NCI-H2196 (cell line): ENCODE results near the gene SLC25A17.
A peak's percentile ranks its signal among the peaks of the same experiment; 100 is the strongest.
"Not testable (repeated sequence)": the region's sequence is repeated elsewhere in the genome, so short reads cannot be mapped to it uniquely, and the experiment has no call there.

ENCODE experiments used
- DNase-seq: peaks from one replicate; lab custom pipeline; 2025; ENCODE audit not compliant: unreplicated experiment; lab: John Stamatoyannopoulos, UW

The SLC25A17 gene

GRCh38 chr22:40818747-40819598, at the start of gene SLC25A17:
TSS of gene SLC25A17 (minus strand) at chr22:40819346. CDS start at chr22:40819248, 98 bp downstream.
- peak; percentile 94 for DNase-seq

GRCh38 chr22:40868379-40868778, 49.2 kb upstream of the SLC25A17 start:
- not testable (repeated sequence) for DNase-seq

DNA sequence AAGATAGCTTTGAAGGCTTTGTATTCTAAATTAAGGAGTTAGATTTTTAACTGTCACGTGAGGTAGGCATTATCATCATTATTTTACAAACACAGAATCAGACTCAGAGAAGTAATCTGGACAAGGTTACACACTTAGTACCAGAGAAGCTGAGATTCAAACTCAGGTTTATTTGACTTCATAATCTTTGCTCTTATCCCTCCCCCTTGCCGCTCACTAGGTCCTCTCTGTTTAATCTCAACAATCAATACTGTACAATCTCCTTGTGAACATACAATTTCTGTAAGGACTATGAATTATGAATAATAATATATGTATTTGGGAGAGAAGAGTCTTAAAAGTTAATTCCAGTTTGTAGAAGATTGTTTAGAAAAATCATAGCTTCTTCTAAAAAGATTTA, 48.0 kb upstream of the SLC25A17 start:
- no peak for DNase-seq

DNA sequence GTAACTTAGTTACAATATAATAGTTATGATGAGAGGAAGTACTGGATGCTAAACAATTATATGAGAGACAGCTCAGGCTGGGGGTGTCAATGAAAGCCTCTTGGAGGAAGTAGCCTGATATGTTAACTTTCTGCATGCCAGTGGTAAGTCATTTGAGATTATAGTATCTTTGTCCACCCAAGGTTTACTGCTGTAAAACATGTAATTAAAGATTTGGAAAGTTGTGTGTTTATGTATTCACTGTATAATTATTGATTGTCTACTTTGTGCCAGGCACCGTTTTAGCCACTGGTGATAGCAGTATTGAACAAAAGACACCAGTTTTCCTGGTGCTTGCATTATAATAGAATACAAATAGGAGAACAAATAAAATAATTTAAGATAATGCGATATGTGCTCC, 43.4 kb upstream of the SLC25A17 start:
- no peak for DNase-seq

- no peak for DNase-seq
These were observed 42.9 kb upstream of the SLC25A17 start, which contains the start of gene DNAJB7 for GRCh38 chr22:40862013-40862412. TSS of gene DNAJB7 (minus strand) at chr22:40862113. CDS start at chr22:40861994, 119 bp downstream.

DNA sequence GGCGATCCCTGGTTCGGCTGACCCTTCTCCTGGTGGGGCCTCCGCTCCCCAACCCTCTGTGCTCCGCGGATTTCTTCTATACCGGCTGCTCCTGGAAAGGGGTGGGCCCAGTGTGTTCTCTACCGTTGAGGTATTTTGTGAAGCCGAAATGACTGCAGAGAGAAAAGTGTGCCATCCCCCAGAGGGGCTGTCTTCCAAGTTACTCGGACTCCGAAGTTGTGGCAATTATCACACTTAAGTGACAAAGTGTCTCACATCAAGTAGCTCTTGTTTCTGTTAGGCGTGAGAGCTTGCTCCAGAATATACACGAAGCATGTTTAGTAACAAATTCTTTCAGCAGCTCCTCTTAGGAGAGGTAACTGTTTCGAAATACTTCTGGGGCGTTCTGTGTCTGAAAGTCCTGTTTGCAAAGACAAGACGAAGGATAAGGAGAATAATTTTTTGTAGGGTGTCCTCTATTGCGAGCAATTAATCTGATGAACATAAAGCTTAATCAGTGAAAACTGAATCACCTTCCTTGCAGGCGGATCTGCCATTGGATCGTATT, 38.2 kb upstream of the SLC25A17 start:
- no peak for DNase-seq

GRCh38 chr22:40856513-40857308, 37.6 kb upstream of the SLC25A17 start, which contains the start of the genes ST13 and XPNPEP3:
TSS of gene ST13 (minus strand) at chr22:40856639. CDS start at chr22:40856540, 99 bp downstream.
TSS of gene XPNPEP3 (plus strand) at chr22:40857148. CDS start at chr22:40857182, 34 bp downstream.
- peak; percentile 95 for DNase-seq

DNA sequence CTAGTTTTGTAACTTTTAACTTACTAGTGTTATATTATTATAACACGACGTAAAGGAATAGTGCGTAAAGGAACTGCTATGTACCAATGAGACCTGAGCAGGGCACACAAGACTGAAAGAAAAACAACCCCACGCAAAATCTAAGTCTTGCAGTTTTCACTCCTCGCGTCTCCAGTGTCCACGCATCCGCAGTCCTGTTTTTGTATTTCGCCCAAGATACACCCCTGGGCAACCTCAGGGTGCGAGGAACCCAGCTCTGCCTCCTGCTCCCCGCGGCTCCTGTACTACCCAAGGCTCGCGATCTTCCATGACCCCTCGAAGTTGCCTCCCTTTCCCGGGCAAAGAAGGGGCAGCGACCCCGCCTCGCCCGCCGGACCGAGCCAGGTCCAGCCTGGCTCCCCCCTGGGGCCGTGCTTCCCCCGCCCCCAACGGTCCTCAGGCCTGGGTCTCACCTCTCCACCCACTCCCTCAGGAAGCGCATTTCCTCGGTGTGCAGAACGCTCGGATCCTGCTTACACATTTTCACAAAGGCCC, 36.9 kb upstream of the SLC25A17 start:
- DNase-seq: no peak

DNA sequence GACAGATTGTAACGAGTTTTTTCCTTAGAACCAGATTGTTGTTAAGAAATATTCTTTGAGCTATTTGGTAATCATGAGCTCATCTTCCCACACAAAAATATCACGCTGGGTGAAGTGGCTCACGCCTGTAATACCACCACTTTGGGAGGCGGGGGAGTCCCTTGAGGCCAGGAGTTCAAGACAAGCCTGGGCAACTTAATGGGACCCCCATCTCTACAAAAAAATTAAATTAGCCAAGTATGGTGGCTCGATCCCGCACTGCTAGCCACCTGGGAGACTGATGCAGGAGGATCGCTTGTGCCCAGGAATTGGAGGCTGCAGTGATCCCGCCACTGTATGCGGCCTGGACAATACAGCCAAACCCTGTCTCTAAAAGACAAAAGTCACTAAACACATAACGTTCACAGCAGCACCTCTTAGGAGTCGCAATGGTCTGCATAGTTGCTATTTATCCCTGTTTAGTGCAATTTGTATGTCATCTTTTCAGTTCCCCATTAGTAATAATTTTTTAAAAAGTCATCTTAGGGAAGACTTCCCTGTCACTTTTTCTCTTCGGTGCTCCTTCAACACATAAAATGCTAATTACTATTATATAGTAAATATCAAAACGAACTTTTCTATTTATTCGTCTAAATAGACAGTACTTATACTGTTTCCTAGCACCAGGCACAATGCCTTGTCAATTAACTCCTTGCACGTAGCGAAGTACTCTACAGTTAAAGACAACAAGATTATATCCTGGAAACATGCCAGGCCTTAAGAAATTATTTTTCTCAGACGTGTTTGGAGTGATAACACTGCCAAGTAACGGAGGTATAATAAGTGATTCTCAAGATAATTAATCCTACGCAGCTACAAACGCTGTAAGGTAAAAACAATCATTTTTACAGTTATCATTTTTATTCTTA, 36.2 kb upstream of the SLC25A17 start:
- DNase-seq: no peak

GRCh38 chr22:40853961-40854360, 34.8 kb upstream of the SLC25A17 start:
- no peak for DNase-seq

GRCh38 chr22:40853333-40853732, 34.2 kb upstream of the SLC25A17 start:
- no peak for DNase-seq

DNA sequence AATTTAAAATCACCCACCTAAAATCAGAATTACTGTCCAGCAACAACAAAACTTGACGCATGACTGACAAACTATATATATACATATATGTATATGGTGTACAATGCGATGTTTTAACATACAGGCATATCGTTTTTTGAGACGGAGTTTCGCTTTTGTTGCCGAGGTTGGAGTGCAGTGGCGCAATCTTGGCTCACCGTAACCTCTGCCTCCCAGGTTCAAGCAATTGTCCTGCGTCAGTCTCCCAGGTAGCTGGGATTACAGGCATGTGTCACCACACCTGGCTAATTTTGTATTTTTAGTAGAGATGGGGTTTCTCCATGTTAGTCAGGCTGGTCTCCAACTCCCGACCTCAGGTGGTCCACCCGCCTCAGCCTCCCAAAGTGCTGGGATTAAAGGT, 26.7 kb upstream of the SLC25A17 start:
- DNase-seq: not testable (repeated sequence)

GRCh38 chr22:40844951-40845350, 25.8 kb upstream of the SLC25A17 start:
- no peak for DNase-seq

GRCh38 chr22:40838486-40838885, 19.3 kb upstream of the SLC25A17 start:
- DNase-seq: peak; percentile 40

GRCh38 chr22:40834619-40835018, 15.5 kb upstream of the SLC25A17 start:
- no peak for DNase-seq

DNA sequence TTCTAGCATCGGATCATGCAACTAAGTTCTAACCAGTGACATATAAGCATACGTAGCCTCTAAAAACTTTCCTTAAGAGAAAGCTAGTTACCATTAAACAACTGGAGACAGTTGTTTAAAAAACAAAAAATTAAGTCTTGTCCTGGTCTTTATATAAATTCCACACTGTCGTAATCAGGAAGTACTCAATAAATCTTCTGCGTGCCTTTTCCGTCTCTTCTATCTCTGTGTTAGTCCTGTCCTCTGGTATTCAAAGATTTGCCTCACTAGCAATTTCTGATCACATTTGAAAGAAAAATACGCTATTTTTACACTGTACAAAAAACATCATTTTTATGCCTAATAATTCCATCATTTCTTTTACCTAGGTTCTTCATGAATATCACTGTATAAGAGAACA, 10.0 kb upstream of the SLC25A17 start:
- no peak for DNase-seq

DNA sequence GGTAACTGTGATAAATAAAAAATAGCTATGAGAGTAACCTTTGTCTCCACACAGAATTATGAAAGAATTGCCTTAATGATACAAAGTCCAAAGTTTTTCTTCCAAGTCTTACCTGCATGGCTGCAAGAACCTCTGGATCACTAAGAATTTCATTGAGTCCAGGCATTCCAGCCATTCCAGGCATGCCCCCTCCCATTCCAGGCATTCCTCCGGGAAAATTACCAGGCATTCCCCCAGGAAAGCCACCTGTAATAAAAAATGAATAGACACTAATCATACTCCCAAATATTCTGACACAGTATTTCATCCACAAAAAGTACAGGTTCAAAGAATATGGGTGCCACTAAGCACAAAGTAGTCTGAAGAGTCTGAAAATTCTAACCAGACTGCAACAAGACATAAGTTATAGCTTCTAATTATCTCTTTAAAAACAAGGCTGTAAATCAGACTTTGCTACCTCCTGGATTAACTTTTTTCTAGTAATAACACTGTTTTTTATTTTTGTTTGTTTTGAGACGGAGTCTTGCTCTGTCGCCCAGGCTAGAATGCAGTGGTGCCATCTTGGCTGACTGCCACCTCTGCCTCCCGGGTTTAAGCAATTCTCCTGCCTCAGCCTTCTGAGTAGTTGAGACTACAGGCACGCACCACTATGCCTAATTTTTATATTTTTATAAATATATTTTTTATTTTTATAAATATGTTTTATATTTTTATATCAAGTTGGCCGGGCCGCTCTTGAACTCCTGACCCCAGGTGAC, 8.0 kb upstream of the SLC25A17 start:
- DNase-seq: no peak

DNA sequence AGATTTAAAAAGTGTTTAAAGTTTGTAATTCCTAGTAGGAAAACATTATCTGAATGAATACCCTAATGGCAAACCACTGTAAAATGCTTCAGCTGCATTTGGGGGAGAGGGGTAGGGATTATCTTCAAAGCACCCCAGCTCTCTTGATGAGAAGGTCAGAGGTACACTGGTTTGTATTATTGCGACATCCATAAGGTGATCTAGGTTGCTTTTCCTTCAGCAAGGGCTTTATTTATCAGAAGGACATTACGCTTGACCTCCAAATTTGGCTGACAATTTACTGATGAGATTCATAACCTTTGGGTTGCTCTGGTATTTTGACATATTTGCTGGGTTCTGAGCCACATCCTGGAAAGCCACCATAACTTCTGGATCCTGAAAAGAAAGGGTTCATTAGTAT, 7.1 kb upstream of the SLC25A17 start:
- not testable (repeated sequence) for DNase-seq

- DNase-seq: no peak
These were observed 4.3 kb upstream of the SLC25A17 start for GRCh38 chr22:40823426-40823825.
